HG03025 (cell line): Measurements from ENCODE around the gene AGBL4.

ENCODE experiments used
- ATAC-seq: cut with Tn5 transposase; IDR thresholded peaks from one replicate; pipeline ENCODE4 v1.9.1; 2021; ENCODE audit warnings: mild to moderate bottlenecking, moderate library complexity; ENCODE audit not compliant: unreplicated experiment, low FRiP score

Gene AGBL4

DNA sequence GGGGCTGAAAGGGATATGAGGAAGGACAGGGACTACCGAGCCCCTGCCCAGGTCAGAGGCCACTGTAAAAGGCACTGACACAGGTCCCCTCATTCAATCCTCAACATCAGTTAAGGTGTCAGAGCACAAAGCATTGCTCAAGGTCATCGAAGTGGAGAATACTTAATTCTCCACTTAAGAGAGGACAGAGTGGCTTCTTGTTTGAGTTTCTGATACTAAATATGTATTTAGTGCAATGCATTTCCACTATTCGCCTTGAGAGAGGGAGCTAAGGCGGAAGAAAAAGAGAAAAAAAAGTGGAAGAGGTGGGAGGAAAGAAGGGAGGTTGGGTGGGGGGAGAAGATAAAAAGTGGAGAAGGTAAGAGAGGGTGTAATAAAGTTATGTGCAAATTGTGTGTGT is 1451.6 kb downstream of the AGBL4 start:
- ATAC-seq = no peak

DNA sequence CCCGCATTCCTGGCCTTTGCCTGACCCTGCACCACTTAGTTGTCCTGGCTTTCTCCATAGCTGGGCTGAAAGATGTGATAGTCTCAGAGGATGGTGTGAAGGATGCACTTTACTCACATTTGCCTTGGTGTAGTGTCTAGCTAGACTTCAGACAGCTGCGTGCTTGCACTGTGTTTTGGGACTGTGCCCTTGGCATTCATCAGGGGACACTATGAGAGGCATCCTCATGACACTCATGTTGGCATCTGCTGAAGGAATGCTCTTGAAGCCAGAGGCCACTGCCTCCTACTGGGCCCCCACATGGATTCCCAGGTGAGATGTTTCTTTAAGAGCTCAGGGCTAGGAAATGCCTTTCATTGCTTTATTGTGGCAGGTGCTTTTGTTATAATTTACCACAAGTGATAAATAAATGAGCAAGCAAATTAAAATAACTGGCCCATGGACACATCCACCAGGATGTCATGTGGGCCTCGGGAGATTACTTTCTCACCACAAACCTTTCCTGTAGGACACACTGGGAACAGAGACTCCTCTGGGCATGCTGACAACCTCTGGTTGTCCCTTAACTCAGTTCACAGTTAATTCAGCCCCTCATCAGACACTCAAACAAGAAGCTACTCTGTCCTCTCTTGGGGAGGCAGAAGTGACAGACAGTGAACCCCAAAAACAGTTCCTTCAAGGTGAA is 1452.3 kb downstream of the AGBL4 start:
- no peak for ATAC-seq

DNA sequence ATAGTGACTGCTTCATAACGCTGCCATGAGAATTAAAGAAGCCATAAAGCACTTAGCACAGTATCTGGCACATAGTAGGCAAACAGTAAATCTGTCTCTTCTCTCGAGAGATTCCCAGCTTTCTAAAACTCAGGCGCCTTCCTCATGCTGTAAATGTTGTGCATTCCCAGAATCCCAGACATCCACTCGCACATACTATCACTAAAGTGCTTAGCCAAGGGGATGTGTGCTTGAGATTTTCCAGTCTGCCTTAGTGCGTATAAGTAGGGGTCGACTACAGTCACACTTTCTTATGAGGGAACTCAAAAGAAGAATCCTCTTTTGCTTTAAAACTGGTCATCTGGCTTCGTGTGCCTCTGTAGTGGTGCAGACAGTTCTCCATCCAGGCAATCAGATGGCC is 1453.2 kb downstream of the AGBL4 start:
- no peak for ATAC-seq

DNA sequence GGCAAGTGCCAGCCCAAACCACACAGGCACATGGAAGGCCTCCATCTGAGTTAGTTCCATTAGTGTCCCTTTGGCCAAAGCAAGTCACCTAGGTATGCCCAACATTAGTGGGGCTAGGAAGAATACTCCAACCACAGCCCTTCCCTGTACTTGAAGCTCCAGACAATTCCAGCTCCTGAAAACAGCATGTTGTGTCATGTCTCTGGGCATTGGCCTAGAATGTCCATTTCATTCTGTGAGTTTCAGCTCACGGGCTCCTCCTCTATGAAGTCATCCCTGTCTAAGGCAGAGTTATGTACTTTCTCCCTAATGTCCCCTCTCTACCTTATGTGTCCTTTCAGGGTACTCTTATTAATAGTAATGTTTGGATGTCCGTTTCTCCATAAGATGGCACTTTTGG is 1455.3 kb downstream of the AGBL4 start:
- ATAC-seq = no peak

DNA sequence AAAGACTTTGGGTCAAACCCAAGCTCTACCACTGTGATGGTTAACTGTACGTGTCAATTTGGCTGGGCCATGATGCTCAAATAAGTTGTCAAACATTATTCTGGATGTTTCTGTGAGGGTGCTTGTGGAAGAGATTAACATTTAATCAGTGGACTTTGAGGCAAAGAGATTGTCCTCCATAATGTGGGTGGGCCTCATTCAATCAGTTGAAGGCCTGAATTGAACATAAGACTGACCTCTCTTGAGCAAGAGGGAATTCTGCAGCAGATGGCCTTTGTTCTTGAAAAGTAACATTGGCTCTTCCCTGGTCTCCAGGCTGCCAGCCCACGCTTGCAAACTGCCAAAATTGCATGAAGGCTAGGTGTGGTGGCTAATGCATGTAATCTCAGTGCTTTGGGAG is 1457.3 kb downstream of the AGBL4 start:
- no peak for ATAC-seq

DNA sequence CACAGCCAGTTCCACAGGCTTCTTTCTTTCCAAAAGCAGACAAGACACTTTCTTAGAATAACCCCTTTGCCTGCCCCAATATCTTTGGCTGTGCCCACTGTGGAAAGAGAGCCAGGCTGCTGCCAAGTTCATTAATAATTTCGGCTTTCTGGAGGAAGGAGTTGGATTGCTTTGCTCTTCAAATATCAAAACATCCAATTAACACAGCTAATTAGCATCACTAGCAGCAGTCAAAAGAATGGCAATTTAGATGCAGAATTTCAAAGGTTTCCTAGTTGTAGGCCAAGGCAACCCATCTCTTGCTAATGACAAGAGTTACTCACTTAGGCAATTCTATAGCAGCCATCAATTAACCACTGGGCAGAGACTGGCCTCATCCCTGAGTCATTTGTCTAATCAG is 1460.7 kb downstream of the AGBL4 start:
- no peak for ATAC-seq

DNA sequence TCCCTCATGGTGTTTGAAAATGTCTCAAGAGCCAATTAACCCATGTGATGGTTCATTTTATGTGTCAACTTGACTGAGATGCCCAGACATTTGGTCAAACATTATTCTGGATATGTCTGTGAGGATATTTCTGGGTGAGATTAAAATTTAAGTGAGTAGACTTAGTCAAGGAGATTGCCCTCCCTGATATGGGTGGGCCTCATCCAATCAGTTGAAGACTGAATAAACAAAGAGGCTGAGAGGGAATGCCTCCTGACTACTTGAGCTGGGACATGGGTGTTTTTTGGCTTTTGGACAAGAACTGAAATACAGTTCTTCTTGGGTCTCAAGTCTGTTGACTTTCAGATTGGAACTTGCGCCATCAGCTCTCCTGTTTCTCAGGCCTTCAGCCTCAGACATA is 1462.3 kb downstream of the AGBL4 start:
- no peak for ATAC-seq

DNA sequence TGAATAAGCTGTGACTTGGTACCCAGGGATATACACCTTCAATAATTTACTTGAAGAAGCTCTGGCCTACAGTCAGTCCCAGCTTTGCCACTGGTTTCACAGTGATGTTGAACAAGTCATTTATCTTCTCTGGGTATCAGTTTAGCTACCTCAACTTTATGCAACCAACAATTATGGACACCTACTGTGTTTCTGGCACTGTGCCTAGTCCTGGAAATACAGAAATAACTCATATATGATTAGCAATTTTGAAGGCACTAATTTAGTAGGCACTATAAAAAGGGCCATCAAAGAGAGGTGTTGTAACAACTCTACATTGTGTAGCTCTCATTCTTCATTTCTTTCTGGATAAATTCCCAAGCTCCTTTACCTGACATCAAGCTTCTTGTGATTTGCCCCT is 1463.2 kb downstream of the AGBL4 start:
- ATAC-seq = no peak

DNA sequence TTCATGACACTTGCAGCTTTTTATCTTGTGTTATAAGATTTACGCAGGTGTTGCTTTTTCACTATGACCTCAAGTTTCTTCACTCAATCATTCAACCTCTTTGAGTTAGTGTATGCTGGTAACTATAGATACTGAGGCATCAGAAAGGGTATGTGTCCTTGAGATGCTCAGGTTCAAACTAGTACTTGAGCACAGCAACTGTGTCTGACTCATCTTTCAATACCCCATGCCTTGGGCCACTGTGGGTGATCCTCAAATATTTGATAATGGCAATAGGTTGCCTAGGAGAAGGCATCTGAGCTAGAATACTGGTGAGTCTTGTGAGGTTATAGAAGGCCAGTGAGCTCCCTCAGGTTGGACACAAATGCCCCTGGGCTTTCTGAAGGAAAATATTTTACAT is 1463.6 kb downstream of the AGBL4 start:
- ATAC-seq = no peak

DNA sequence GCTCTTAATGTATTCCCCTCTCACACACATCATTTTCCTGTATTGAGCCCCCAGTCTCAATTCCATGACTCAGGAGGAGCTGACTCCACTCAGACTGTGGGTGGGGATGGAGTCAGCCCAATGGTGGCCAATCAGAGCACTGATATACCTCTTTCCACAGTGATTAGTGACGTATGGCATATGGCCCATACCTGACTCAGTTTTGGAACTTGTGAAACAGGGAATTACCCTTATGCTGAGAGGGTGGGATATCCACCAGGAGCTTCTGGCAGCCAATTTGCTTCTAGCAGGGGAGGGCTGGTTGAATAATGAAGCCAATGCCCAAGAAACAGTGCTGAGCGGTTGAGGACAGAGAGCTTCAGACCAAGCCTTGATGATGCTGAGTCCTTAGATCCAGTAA is 1465.4 kb downstream of the AGBL4 start:
- no peak for ATAC-seq

DNA sequence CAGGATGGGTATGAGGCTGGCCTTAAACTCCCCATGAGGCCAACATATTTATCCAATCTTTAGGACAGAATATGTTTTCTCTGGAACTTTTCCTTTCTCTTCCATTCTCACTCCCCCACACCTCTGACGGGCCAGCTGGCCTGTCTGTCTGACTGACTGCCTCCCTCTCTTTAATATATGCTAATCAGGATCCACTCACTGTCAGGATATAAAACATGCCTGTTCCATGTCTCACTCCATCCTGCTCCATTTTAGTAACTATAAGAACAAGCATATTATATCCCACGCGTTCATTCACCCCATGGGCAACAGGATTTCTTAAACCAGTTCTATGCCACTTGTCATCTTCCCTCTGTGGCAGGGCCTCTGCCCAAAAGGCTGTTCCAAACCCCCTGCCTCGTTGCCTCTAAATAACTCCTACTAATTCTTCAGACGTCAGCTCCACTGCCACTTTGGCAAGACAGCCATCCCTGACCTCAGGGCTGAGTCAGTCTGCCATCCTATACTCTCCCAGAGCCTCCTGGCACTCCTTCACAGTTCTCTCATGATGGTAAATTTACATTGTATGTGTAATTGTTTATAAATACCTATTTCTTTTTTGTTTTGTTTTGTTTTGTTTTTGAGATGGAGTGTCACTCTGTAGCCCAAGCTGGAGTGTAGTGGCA is 1467.4 kb downstream of the AGBL4 start:
- no peak for ATAC-seq

DNA sequence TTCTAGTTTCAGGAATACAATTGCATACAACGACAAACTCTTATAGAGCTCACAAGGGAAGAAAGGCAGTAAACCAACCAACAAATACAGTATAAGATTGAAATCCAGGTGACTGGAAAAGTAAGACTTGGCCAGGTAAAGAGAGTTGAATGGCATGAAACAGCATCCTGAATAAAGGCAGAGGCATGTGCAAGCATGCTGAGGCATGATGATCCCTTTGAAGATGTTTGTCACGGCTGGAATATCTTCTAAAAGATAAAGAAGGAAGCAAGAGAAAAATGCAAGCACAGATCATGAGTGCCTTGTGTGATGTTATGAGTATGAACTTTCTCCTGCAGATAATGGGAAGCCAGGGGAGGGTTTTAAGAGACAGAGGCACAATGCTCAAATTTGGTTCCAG is 1468.5 kb downstream of the AGBL4 start:
- ATAC-seq = no peak

DNA sequence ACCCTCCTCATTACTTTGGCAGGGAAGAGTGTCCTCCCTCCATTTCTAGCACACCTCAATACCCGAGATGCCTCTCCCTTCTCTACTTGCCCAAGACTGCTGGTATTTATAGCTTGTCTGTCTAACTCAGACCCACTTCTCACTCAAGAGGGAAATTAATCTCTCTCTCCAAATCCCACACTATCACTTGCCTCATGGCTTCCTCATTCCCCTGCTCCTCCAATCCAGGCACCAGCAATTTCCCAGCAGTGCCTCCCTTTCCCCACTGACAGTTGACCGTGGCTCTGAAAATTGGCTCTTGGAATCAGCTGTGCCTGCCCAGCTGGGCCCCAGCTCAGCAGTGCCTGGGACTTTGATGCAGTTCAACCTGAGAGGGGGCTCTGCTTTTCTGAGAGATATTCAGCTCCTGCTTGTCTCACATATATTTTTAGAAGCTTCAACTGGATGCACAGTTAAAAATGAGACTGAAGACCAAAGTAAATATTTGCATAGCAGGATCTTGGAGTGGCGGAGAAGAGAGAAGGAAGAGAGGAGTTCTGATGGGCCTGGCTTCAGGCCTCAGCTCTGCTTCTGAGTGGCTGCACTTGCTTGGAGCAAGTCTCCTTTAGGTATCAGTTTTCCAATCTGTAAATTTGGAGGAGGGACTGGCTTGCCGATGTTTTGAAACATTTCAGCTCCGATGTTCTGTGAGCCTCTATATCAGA is 1470.7 kb downstream of the AGBL4 start:
- ATAC-seq = no peak

DNA sequence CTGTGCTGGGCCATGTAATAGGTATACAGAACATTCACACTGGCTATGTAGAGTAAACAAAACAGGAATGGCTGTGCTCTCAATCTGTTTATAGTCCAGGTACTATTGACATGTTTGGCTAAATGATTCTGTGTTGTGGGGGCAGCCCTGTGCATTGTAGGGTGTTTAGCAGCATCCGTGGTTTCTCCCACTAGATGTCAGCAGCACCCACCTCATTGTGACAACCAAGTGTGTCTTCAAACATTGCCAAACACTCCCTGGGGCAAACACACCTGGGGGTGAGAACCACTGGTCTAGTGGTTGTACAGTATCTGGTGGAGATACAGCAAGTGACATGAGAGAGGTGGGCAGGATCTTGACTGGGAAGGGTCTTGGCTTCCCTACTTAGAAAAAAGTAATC is 1471.3 kb downstream of the AGBL4 start:
- no peak for ATAC-seq

DNA sequence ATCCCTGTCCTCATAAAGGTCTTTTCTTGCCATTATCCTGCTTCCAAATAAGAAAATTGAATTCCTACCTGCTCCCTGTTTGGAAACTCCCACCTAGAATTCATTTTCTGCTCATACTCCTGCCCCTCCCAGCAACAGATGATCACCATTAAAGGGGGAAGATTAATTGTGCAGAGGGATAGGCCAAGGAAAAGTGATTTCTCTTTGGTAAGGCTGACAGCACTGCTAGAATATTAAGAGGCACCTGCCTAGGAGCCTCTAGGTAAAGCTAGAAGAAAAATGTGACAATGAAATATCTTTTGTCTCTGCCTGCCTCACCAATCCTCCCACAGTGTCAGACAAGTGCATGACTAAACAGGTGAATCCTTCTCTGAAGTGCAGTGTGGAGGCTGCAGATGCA is 1474.8 kb downstream of the AGBL4 start:
- ATAC-seq = no peak

DNA sequence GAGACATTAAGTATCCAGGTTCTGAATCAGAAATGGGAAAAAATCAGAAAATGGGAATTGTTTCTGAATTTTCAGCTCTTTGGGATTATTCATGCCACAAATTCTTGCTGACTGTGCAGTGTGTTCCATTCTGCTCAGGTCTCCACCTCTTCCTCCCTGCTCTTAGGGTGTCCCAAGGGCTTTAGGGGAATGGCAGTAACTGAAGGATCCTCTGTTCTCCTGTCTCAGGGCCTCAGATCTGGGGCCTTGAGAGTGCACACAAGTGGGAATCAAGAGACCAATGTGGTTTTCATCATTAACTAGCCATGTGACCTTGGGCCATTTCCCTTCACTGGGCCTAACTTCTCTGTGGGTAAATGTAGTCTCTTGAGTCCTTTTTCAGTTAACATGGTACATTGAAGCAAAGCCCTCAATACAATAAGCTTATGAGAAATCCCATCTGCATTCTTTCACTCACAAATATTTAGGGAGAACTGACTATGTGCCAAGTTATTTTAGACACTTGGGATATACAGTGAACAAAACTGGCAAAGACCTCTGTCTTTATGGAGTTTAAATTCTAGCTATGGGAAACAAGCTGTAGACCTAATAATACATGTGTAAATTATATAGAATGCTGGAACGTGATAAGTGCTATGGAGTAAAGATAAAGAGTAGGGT is 1476.1 kb downstream of the AGBL4 start:
- ATAC-seq = no peak

DNA sequence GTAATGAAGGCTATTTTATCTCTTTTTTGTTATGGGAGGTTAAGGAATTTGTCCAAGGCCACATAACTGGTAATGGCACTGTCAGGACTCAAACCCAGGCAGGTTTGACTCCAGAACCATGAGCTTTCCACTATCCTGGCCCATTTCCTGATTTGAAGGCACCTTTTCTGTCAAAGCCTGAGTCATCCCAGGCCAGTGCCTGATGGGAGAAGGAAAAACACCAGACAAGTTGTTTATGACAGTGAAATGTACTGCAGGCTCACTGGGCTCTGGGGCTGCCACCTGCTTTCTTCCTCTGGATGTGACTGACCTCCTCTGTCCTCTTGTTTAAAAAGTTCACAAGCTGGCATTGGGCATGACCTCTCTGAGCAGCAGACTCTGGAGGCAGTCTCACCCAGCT is 1479.9 kb downstream of the AGBL4 start:
- no peak for ATAC-seq

DNA sequence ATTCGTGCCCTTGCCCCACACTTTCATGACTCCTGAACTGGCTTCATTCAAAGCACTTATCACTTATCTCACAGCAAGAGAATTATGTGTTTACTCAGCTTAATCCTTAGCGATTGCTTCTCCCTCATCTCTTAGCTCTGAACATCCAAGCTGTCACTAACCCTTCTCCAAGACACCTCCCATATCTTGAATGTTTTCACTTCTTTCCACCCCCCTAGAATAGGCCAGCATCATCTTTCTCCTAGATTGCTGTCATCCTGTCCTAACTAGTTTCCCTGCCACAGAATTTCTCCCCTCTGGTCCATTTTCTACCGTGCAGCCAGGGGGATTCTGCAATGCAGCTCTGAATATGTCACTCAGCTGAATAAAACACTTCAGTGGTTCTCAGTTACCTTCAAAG is 1483.2 kb downstream of the AGBL4 start:
- ATAC-seq = no peak

DNA sequence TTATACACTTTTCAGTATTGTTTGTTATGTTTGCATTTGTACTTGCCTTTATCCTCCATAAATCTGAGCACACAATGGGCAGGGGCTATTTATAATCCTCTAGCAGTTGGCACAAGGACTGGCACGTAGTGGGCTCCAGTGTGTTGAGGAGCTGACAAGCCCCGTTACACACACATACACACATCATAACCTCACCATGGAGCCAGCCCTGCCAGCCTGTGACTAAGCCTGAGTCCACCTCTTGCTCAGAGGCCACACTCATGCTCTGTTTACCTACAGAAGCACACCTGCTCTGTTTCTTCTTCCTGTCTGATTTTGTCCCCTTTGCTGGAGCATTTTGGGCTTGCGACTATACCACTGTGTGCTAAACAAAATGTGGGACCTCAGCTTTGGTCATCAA is 1487.3 kb downstream of the AGBL4 start:
- ATAC-seq = no peak

DNA sequence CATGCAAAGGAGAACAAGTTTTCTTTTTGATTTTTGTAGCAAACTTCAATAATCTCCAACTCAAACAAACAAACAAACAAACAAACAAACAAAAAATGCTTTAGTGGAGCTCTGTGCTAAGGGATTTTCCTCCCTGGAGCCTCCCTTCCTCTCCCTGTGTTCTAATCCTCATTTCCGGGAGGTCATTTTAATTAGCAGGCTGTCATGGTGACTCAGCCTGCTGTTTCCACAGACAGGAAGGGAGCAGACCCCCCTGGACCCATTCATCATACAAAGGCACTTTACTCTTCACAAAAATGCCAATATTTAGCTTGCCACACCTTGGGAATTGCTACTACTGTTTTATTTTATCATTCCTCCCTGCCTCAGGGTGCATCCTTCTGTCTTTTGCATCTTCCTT is 1490.8 kb downstream of the AGBL4 start:
- no peak for ATAC-seq

DNA sequence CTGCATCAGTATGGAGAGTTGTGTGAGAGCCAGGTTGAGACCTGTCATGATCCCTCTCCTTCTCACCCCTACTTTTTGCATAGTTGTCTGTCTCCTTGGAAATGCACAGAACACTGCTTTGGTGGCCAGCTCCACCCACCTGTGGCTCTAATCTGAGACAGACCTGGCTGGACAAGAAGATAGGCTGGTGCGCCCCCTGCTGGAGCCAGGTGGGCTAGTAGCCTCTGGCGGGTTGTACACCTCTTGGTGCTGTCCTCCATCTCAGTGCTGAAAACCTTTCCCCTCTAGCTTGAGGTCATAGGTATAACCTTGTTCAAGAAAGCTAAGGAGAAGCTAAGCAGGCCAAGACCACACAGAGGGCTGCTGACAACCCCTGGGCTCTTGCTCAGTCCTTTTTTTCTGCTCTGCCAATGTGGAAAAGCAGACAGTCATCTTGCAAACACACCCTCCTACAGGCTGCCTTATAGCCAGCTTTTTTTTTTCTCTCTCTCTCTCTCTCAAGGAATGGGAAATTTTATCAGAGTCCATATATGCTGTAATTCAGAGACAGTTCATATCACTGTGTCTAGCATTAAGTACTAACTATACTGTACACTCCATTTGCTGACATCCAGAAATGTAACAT is 1492.9 kb downstream of the AGBL4 start:
- peak; percentile 51 for ATAC-seq
